HG03432 (cell line): Measurements from ENCODE around the gene PRKCD.
A peak's percentile ranks its signal among the peaks of the same experiment; 100 is the strongest.

Source experiments
- ATAC-seq: cut with Tn5 transposase; IDR thresholded peaks from one replicate; pipeline ENCODE4 v1.9.1; 2021; ENCODE audit warnings: mild to moderate bottlenecking, moderate library complexity; ENCODE audit not compliant: unreplicated experiment

The PRKCD gene

DNA sequence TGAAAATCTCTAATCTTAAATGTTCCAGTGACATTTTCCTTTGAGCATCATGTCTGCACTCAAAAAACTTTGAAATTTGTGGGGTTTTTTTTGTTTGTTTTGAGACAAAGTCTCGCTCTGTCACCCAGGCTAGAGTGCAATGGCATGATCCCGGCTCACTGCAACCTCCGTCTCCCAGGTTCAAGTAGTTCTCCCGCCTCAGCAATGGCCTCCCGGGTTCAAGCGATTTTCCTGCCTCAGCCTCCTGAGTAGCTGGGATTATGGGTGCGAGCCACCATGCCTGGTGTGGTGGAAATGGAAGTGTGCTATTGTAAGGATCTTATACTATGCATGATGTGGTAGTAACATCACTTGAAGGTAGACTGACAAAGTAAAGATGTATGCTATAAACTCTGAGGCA, 52.3 kb downstream of the PRKCD start:
- ATAC-seq = no peak

DNA sequence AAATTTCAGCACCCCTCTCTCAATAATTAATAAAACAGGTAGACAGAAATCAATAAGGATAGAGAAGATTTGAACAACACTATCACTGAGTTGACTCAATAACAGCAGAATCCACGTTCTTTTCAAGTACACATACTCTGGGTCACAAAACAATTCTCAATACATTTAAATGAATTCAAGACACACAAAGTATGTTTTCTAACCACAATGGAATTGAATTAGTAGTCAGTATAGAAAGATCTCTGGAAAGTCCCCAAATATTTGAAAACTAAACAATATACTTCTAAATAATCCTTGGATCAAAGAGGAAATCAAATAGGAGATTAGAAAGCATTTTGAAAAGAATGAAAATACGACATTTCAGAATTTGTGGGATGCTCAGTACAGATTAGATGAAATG, 54.8 kb downstream of the PRKCD start:
- ATAC-seq = no peak

DNA sequence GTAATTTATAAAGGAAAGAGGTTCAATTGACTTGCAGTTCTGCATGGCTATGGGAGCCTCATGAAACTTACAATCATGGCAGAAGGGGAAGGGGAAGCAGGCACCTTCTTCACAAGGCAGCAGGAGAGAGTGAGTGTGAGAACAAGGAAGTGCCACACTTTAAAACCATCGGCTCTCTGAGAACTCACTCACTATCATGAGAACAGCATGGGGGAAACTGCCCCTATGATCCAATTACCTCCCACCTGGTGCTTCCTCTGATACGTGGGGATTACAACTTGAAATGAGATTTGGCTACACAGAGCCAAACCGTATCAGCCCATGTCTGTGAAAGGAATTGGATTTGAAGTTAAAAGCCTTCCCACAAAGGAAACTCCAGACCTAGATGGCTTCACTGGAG, 55.7 kb downstream of the PRKCD start:
- no peak for ATAC-seq

DNA sequence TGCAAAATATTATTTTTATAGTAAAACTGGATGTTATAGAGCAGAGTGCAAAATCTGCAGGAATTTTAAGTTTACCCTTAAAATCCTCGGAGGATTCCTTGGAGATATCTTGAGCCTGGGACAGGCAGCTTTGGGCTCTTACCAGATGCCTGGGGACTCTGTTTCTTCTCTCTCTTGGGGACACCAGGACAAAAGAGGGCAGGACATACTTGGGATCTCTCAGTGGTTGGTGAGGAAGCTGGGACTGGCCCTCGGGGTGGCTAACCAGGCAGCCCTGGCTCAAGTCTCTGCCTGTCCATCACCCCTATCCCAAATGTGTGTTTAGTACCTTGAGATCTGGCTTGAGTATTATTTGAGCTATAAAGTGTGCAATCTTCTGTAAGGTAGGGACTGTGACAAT, 56.2 kb downstream of the PRKCD start:
- no peak for ATAC-seq

DNA sequence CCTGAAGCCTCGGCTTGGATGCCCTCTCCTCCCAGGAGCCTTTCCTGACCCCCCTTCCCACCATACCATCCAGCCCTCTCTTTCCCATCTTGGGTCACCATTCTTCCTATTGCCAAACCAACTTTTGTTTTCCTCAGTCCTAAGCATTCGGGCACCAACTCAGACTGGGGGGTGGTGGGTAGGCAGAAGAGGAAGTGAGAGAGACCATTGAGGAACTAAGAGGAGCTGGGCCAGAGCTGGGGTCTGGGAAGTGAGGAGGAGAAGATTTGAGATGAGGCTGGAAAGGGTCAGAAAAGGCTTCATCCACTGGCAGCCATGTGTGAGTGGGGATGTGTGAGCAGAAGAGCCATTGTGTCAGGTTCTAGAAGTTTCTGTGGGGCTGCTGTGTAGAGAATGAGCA, 57.1 kb downstream of the PRKCD start:
- no peak for ATAC-seq

DNA sequence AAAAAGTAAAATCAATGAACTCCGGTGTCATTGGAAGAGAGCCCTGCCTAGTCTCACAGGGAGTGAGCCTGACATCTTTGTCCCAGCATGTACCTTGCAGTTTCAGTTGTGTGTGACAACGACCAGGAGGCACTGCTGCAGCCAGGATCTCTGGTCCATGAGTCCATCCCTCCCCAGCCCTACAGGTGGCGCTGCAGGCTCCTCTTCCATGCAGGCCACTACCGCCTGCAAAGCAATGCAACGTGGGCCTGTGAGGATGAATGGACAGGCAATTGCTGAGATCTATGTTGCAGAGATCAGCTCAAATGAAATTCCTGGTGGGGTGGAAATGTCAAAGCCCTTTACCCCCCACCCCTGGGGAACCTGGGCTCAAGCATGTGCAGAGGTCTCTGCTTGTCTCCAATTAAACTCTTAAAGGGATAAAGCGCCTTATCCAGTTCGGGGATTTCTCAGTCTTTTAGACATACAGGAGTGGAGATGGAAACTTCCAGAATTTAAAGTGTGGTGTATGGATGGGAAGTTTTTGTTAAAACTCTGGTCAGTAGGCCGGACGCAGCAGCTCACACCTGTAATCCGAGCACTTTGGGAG, 59.0 kb downstream of the PRKCD start:
- peak; percentile 88 for ATAC-seq

DNA sequence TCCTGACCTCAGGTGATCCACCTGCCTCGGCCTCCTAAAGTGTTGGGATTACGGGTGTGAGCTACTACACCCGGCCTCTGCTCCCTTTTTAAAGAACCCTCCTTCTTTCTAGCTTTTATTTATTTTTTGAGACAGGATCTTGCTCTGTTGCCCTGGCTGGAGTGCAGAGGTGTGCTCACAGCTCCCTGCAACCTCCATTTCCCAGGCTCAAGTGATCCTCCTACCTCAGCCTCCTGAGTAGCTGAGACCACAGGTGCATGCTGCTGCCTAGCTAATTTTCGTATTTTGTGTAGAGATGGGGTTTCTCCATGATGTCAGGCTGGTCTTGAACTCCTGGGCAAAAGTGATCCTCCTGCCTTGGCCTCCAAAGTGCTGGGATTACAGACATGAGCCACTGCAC, 60.3 kb downstream of the PRKCD start:
- ATAC-seq = no peak

DNA sequence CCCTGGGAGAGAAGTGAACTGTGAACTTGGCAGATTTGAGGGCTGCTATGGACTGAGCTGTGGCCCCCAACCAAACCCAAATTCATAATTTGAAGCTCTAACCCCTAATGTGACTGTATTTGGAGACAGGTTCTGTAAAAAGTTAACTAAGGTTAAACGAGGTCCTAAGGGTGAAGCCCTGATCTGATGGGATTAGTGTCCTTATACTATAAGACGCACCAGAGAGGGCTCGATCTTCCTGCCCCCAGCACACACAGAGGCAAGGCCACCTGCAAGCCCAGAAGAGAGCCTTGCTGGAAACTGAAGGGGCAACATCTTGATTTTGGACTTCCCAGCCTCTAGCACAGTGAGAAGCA, 60.8 kb downstream of the PRKCD start:
- ATAC-seq = no peak

DNA sequence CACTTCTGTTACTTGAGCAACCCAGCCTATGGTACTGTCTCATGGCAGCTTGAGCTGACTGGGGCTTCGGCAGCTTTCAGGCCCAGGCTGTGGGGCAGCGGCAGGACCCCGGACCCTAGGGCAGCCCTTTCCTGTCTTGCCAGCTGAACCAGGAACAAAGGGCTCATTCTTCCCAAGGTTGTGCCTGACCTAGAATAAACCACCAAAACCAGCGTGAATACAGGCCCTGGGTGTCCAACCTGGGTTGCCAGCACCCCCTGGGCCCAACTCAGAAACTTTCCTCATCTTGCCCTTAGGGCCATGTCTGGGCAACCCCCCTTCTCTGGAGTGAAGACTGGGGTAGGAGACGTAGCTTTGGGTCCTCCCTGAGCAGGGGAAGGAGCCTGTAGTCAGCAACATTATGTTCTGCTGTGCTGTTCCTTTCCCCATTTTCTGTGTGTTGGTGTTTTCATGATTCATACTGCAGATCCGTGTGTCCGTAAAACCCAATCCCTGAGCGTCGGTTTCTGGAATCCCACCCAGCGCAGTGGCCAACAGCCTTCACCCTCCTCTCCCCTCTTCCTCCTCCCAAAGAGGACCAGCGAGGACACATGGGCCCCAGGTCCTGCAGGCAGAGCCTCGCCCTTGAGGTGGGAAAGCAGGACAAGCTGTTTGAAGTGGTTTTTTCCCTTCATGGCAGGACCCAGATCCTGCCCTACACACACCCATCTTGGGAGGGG, 61.3 kb downstream of the PRKCD start:
- ATAC-seq = no peak

DNA sequence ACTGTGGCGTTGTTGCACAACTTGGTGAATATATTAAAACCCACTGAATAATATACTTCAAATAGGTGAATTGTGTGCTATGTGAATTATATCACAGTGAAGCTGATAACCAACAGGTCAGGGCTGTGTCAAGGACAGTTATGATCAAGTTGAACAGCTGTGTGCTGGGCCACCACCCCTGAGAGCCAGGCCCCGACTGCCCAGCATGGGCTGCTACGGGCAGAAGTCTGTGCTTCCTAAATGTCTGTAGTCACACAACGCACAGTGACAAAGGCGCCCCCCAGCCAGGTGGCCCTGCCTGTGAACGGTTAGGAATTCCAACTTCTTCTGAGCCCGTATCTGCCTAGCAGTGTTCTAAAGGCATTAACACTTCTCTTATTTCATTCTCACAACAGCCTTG, 62.0 kb downstream of the PRKCD start:
- ATAC-seq = no peak

DNA sequence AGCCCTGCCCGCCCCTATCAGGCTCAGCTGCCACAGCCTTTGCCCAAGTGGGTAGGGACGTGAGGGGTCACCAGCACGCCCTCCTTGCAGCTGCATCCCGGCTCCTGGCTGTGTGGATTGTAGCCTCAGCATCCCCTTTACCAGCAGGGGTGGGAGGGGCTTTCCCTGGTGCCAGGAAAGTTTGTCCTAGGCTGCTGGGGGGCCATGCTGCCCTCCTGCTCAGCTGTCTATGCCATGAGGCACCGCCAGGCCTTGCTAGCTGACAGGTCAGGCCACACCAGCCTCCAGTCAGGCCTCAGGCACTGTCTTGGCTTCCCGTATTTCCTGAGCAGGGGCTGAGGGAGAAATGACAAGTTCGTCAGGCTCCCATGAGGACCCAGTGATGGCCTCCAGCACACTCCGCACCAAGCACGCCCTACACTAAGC, 62.5 kb downstream of the PRKCD start:
- ATAC-seq = no peak

DNA sequence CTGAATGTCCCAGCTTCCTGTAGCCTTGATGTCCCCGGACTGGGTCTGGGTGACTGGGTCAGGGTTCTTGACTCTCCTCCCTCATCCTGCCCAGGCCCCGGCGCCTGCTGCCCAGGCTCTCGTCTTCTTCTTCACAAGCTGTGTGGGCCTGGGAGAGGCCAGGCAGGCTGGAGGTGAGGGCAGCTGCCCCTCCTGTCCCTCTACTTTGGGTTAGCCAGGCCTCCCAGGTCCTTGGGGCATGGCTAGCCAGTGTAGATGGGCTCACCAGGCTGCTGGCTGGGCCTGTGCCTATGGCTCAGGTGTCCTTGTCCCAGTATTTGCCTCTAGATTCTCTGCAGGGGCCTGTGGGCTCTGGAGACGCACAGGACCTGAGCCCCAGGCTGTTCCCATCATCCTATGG, 63.0 kb downstream of the PRKCD start:
- no peak for ATAC-seq

DNA sequence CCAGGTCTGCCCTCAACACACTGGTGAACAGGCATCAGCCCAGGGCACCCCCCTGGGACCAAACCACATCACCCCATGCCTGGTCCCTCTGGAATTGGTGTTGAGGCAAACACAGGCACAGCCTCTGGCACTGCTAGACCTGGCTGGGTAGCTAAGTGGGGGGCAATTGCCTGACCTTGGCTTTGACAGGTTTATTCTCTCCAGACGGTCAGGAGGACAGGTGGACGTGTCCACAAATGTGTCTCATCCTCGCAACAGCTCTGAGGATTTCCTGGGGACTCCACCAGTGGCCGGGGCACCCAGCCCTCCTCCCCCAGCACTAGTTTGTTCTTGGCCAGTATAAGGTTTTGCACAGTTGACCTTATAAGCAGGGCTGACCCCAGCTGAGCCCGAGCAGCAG, 63.5 kb downstream of the PRKCD start:
- ATAC-seq = no peak

DNA sequence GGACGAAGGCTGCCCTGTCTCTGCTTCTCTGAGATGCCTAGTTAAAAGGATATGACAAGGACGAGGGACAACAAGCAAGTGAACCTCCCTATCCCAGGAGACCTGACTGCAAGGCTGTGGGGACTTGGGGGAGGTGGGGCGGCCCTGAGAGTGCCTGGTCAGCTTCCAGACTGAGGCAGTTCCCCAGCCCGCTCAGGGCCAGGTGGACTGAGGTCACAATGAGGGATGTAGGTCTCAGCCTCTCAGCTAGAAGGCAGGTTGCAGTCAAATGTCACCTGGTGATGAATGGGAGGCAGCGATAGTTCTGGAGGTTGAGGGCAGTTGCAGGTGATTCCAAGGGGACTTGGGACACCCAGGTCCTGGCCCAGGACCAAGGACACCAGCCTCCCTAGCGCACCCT, 64.2 kb downstream of the PRKCD start:
- ATAC-seq = no peak

DNA sequence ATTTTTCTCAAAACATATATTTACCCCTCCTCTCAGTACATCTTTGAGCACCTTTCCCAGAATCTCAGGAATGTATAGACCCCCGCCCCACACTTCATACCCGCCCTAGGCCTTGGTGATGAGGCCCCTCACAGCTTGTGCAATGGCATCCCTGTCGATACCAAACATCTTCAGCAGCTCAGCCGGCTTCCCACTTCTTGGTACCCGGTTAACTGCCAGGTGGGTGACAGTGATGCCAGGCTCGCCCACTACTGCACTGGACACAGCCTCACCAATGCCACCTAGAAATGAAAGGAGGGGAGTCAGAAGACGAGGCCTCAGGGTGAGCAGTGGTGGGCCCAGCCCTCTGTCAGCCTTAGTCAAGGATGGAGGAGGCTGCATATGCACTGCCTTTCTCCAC, 64.6 kb downstream of the PRKCD start:
- no peak for ATAC-seq

DNA sequence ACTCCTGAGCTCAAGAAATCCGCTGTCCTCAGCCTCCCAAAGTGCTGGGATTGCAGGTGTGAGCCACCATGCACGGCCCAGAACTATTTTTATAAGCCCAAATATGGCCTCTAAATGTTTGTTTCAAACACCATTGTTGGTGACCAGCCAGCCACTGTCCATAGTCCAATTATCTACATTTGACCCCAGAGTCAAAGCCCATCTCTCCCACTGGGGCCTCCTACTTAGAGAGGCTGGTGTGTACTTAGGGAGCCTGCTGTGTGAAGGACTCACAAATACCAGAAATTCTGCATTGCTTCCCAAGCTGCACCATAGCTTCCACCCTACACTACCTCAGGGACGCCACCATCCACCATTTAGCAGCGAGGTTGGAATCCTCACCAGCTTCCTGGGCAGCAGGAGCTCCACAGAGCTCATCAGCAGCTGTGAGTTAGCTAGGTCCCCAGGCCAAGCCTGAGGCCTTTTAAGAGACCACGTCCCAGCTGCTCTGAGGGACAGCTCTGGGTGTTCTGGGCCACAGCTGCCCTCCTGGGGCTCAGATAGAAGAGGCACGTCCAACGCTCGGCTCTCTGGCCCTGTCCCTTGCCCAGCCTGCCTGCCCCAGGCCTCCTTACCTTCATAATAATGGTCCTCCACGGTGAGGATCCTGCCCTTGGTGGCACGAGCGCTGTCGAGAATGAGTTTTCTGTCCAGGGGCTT, 65.3 kb downstream of the PRKCD start:
- ATAC-seq = no peak

DNA sequence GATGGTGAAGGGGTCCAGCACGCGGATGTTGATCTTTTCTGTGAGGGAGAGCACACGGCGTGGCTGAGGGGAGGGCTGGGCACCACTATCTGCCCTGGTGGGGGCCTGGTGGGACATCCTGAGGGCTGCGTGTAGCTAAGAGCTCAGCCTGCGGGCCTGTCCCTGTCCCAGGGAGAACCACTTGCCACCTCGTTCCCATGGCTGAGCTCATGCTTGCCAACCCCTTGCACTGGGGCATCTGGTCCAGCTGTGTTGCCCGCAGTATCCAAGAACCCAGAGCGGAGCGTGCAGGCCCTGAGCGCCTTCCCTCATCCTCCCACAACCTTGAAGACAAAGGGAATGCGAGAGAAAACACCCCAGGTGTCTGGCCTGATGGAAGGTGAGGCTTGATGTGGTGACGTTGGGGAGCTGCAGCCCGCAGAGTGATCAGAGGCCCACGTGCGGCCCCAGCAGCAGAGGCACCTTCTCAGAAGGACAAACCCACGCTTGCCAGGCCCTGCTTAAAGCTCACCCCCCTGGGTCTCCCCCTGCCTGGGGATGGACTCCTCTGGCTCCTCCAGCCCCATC, 65.9 kb downstream of the PRKCD start:
- no peak for ATAC-seq

DNA sequence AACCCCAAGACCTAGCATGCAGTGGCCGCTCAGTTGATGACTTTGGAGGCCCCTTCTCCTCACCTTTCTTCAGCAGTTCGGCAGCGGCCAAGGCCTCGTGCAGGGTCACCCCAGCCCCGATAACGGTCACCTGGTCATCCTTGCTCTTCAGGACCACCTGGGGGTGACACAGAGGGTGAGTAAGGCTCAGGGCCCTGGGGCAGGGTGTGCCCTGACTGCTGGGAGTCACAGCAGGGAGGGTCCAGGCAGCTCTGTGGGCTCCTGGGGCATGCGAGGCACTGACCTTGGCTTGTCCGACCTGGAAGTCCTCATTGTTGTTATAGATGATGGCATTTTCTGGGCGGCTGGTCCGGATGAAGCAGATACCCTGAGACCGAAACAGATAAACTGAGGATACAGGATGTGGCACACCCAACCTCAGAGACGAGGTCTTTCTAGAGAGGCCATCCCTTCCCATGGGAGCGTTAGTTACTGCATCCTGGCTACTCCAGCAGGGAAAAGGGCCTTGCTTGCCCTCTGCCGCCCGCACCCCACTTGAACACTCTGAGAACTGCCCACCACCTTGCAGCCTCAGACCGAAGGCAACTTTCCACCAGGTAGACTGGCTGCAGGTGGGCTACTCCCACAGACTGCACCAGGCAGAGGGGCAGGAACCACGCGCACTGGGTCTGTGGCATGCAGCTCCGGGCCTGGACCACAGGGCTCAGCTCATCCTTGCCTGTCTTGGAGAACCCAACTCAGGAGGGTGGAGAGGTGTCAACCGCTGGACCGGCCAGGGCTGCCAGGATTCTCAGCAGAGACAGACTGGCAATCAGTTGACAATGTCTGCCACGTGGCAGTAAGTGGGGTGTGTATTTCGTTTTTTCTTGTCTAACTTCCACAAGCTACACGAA, 67.2 kb downstream of the PRKCD start:
- no peak for ATAC-seq

DNA sequence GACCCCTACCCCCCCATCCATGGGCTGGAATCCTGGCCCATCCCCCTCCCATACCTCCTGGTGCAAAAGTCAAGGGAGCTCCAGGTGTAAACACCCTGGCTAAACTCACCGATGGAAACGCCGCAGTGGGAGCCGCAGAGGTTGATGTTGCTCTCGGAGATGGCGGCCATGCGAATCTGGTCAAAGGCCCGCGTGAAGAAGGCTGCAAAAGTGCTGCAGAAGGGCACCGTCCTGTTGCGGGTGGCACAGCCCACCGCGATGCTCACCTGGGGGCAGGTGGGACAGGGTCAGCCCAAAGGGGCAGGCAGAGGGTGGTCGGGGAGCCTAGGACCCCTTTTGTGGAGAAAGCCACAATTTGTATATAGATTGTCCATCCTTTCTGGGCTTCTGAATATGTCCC, 68.2 kb downstream of the PRKCD start:
- ATAC-seq = no peak

DNA sequence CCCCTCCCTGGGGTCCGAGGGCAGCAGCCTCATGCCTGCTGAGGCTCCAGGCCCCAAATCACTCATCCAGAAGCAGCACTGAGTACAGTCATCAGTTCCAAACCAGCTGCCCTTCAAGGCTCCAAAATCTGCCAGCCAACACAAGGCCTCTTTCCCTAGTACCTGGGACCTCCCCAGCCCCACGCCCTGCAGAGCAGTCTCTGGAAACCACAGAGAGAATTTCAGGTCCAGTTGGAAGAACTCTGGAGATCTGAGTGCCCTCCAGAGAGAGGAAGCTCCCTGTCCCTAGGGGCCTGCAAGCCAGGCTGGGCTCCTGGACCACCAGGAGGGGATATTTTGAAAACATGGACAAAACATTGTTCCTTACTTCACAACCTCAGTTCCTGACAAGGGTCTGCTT, 68.6 kb downstream of the PRKCD start:
- ATAC-seq = no peak

DNA sequence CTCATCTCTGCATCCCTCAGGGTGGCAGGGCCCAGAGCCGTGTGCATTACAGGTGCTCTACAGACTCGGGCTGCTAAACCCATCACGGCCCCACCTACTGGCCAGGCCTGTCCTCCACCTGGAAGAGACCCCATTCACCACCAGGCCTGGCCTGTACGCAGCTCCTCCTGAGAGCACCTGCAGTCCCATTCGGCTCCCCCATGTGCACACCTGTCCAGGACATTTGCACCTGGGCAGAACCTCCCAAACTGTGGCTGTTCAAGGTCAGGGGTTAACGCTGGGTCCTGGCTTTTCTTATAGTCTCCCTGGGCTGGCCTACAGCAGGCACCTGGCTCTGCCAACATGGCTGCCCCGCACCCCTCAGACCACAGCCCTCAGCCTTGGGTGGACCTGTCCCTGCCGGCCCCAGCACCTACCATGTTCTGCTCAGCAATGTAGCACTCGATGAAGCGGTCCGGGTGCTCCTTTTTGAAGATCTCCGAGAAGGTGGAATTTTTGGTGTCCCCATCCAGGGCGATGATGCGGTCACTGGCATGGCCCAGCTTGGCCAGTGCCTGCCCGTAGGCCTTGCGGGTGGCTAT, 69.1 kb downstream of the PRKCD start:
- no peak for ATAC-seq
